ENCODE results near the gene CALD1.

- TF ChIP-seq CTCF (optimal IDR thresholded peaks at IDR 0.05 in 1 of 3, IDR thresholded peaks at IDR 0.05 in 1 of 3, conservative IDR thresholded peaks at IDR 0.05 in 1 of 3; ENCODE audit: extremely low read depth in 1 of 3, insufficient read depth in 2 of 3, low read length in 3 of 3): no peak
- no peak for TF ChIP-seq EZH2 (IDR thresholded peaks at IDR 0.05; ENCODE audit: low read length)
Measured at GRCh38 chr7:134809616-134810015, 30.2 kb downstream of the CALD1 start.

Data from keratinocyte (primary cell).